GM18507 (cell line): Measurements from ENCODE around the gene ZNF628.

ENCODE experiments used
- DNase-seq: peaks from one replicate; pipeline ENCODE4 v3.0.0; 2011; ENCODE audit warnings: low read depth; ENCODE audit not compliant: insufficient read length; ENCODE audit errors: extremely low spot score
- FAIRE-seq: peaks from 2 replicates; lab custom pipeline; 2011; peaks lifted over from hg19 to GRCh38; lab: Jason Lieb, UNC

ZNF628 gene

GRCh38 chr19:55519451-55520311 is 43.3 kb downstream of the ZNF628 start:
- DNase-seq (no peak), FAIRE-seq (no peak)

- DNase-seq: no peak
- no peak for FAIRE-seq
Observed at GRCh38 chr19:55520691-55521292, 44.4 kb downstream of the ZNF628 start.

- FAIRE-seq: no peak
Observed at GRCh38 chr19:55525289-55526101, 49.1 kb downstream of the ZNF628 start.

GRCh38 chr19:55526216-55527196 is 50.1 kb downstream of the ZNF628 start:
- FAIRE-seq: no peak
- no peak for DNase-seq

More at GRCh38 chr19:55525289-55526101, 49.1 kb downstream of the ZNF628 start:
- no peak for DNase-seq

- no peak for FAIRE-seq
- DNase-seq: no peak
Observed at GRCh38 chr19:55527197-55528029, 51.0 kb downstream of the ZNF628 start.

- no peak for FAIRE-seq
- no peak for DNase-seq
Observed at GRCh38 chr19:55528030-55528803, 51.8 kb downstream of the ZNF628 start.

- no peak for DNase-seq
- no peak for FAIRE-seq
Observed at GRCh38 chr19:55529636-55530234, 53.3 kb downstream of the ZNF628 start.

- FAIRE-seq (no peak), DNase-seq (no peak)
Observed at GRCh38 chr19:55530996-55531395, 54.6 kb downstream of the ZNF628 start.
